NCI-H345 (cell line): ENCODE measurements around the gene IL36A.

Experiments used
- DNase-seq: peaks from one replicate; lab custom pipeline; 2025; lab: John Stamatoyannopoulos, UW

IL36A gene

DNA sequence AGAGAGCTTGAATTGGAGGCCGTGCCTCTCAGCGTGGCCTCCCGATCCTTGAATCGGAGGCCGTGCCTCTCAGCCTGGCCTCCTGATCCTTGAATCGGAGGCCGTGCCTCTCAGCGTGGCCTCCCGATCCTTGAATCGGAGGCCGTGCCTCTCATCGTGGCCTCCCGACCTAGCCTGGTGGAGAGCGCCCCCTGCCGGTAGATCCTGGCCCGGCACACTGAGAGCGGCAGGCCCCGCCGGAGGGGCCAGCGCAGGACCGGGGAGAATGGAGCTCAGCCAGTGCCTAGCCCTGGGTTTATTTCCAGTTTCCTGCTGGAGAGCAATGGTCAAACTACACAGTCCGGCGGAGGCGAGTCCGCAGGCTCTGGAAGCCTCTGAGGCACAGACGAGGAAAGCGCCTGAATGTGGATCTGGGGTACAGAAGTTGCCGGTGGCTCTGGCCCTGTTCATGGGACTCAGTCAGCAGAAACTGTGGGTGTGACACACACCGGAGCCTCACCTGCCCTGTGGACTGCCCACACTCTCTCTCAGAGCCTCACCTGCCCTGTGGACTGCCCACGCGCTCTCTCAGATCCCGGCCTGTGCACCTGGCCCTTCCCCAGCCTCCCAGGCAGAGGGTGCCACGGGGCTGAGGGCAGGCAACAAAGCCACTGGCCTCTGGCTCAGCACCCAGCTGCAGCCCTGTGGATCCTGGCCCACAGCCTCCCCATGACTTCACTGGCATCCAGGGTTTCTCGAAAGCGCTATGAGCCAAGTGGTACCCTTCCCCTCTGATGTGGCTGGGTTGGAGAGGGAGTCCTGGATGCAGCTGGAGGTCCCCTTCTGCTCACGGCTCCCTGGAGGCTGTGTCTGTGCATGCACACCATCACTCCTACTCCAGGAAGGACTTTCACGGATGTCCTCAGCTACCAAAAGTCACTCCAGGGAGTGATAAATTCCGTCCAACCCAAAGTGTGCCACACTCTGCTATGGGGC is 45.9 kb downstream of the IL36A start:
- no peak for DNase-seq

DNA sequence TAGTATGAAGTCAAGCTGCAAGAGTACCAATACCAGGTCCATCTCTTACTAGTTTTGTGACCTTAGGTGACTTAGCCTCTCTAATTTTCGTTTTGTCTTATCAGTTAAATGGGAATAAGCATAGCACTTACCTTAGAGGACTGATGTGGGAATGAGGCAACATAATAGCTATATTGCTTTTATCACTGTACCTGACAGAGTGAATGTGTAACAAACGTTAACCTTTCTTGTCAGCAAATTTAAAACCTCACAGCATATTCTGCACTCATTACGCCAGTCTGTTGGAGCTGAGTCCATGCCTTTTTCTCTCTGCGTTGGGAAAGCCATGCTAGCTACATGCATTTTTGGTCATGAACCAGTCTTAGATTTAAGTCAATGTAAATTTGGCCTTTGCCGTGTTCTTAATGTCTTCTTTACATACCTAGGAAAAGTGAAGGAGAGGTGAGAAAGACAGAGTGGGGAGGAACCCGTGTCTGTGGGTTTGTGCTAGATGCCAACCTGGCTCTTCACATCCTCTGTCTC is 47.2 kb downstream of the IL36A start, which contains the start of gene IL36B:
IL36B (minus strand) TSS at position 472 of the 522 bp plus-strand sequence.
- DNase-seq, result no peak

DNA sequence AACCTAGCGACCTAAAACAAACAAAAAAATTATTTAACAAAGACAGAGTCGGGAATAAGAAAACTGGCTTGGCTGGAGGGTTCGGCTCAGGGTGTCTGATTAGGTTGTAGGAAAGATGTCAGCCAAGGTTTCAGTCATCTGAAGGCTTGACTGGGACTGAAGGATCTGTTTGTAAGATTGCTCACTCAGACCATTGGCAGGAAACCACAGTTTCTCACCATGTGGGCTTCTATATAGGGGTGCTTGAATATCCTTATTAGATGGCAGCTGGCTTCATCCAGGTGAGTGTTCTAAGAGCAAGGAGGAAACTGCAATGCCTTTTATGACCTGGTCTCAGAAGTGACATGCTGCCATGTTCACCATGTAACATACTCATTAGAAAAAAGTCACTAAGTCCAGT is 48.4 kb downstream of the IL36A start:
- no peak for DNase-seq

DNA sequence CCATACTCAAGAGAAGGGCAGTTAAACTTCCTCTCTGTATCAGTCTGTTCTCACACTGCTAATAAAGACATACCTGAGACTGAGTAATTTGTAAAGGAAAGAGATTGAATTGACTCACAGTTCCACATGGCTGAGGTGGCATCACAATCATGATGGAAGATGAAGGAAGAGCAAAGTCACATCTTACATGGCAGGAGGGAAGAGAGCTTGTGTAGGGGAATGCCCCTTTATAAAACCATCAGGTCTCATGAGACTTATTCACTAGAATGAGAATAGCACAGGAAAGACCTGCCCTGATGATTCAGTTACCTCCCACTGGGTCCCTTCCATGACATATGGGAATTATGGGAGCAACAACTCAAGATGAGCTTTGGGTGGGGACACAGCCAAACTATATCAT is 48.8 kb downstream of the IL36A start:
- DNase-seq, result no peak

DNA sequence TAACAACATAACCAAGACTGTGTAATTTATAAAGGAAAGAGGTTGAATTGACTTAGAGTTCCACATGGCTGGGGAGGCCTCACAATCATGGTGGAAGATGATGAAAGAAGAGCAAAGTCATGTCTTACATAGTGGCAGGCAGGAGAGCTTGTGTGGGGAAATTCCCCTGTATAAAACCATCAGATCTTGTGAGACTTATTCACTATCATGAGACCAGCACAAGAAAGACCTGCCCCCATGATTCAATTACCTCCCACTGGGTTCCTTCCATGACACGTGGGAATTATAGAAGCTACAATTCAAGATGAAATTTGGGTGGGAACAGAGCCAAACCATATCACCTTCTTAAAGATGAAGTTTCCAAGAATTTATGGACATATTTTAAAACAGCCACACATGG is 51.3 kb downstream of the IL36A start:
- DNase-seq, result no peak

DNA sequence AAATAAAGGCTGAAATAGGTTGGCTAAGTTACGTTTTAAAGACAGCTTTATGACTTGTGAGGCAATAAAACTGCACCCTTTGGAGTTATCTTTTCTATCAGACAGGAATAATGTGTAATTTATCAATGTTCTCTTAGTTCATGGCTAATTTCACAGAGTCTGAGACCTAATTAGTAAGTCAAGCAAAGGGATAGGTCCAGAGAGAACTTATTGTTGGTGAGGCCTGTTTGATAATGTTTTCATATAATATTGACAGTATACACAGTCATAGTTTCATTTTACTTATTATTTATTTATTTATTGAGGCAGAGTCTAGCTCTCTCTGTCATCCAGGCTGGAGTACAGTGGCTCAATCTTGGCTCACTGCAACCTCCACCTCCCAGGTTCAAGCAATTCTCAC is 51.9 kb downstream of the IL36A start:
- DNase-seq, result no peak
